GM18873 (cell line): ENCODE measurements around the gene BNIP1.

Experiments used
- ATAC-seq: cut with Tn5 transposase; IDR thresholded peaks from one replicate; pipeline ENCODE4 v1.9.1; 2021; ENCODE audit warnings: mild to moderate bottlenecking, moderate library complexity, moderate number of reproducible peaks; ENCODE audit not compliant: unreplicated experiment, low FRiP score

Gene BNIP1

GRCh38 chr5:173208296-173208695, 64.0 kb downstream of the BNIP1 start:
- no peak for ATAC-seq

DNA sequence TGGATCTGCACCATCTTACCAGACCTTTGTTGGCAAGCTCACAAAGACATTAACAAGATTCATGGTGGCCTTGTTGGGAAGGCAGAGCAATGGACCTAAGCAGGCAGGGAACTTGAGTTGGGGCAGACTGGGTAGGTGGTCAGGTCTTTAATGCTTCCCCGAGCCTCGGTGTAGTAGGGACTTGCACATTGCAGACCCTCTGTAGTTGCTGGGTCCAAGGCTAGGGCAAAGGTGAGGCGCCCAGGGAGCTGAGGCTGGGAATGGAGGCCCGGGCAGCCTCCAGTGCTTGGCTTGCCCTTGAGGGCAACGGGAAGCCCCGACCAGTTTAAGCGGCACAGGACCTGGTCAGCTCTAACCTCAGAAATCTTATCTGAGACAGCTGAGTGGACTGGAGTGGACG, 66.5 kb downstream of the BNIP1 start:
- no peak for ATAC-seq

GRCh38 chr5:173211284-173211683, 67.0 kb downstream of the BNIP1 start:
- ATAC-seq, result no peak

GRCh38 chr5:173213236-173213933, 69.1 kb downstream of the BNIP1 start:
- no peak for ATAC-seq
